ENCODE data around the gene FIBCD1. TPM values are rescaled to one million over a fixed set of nuclear protein-coding genes. Genes with fewer than 3 reads are reported as not detected.
"Not testable (repeated sequence)": the region's sequence is repeated elsewhere in the genome, so short reads cannot be mapped to it uniquely, and the experiment has no call there.

The FIBCD1 gene
- total RNA-seq, 1 experiment from 2014 or later: 5.3 TPM

- DNase-seq (ENCODE audit: low spot score): no peak
These were observed 34.7 kb upstream of the FIBCD1 start for GRCh38 chr9:130973686-130974281.

GRCh38 chr9:130972957-130973685, 34.1 kb upstream of the FIBCD1 start:
- no peak for DNase-seq (ENCODE audit: low spot score)

DNA sequence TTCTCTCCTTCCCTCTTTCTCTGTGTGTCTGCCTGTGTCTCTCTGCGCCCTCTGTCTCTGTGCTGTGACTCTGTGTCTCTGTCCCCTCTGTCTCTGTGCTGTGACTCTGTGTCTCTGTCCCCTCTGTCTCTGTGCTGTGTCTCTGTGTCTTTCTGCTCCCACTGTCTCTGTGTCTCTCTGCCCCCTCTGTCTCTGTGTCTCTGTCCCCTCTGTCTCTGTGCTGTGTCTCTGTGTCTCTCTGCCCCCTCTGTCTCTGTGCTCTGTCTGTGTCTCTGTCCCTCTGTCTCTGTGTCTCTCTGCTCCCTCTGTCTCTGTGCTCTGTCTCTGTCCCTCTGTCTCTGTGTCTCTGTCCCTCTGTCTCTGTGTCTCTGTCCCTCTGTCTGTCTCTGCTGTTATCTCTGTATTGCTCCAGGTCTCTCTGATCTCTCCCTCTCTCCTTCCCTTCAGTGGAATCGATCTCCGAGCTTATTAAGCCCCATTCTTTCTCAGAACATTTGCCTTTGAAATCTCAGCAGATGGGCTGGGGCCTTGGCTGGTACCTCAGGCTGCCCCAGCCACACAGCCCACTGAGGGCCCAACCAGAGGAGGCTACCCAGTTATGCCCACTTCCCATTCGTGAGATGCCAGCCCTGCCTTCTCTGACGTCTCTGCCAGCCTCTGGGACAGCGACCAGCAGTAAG, 33.4 kb upstream of the FIBCD1 start:
- DNase-seq (ENCODE audit: low spot score): no peak

DNA sequence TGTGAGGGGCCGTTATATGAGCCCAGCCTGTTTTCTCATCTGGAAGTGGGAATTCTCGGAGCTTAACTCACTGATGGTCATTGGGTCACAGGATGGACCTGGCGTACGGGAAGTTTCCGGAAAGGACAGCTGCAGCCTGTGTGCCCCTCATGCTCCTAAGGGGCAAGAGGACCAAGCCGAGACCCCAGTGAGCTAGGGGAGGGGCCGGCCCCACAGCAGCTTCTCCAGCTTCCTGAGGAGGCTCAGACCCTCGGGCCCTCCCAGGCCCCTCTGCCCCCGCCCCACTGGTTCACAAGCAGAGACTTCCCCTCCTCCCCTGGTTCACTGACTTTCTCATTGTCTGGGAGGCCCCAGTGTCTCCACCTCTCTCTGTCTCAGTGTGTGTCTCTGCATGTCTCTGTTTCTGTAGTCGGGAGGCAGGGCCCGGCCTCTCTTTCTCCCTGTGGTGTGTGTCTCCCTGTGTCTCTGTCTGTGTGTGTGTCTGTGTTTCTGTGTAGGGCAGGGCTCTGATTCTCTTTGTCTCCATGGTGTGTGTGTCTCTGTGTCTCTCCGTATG, 32.3 kb upstream of the FIBCD1 start:
- DNase-seq (ENCODE audit: low spot score): no peak

DNA sequence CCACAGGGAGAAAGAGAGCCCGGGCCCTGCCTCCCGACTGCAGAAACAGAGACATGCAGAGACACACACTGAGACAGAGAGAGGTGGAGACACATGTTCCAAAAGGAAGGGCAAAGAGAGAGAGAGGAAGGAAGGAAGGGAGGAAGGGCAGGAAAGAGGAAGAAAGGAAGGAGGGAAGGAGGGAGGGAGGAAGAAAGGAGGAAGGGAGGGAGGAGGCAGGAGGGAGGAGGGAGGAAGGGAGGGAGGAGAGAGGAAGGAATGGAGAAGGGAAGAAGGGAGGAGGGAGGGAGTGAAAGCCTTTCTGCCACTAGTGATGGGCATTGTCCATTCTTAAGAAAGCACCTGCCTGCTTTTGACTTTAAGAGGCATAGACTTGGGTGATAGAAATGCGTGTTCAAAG, 31.8 kb upstream of the FIBCD1 start:
- no peak for DNase-seq (ENCODE audit: low spot score)

DNA sequence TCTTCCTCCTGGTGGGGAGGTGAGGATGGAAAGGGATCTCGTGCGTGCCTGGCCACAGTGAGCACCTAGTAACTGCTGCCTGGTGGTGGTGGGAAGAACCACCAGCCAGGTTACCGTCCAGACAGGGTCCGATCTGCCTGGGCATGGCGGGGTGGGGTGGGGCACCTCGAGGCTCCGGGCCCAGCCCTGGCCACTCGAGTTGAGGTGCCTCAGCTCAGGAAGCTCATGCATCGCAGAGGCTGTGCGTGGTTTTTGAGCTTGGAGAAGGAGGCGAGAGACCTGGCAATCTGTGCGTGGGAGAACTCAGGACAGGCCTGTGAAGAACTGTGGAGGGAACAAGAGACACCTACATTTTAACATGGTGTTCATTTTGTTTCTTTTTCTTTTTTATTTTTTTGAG, 31.0 kb upstream of the FIBCD1 start:
- DNase-seq (ENCODE audit: low spot score): no peak

DNA sequence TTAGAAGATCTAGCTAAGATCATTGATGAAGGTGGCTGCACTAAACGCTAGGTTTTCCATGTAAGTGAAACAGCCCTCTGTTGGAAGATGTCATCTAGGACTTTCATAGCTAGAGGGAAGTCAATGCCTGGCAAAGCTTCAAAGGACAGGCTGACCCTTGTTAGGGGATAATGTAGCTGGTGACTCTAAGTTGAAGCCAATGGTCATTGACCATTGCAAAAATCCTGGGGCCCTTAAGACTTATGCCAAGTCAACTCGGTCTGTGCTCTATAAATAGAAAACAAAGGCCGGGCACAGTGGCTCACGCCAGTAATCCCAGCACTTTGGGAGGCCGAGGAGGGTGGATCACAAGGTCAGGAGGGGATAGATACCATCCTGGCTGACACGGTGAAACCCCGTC, 26.6 kb upstream of the FIBCD1 start:
- DNase-seq (ENCODE audit: low spot score): no peak

DNA sequence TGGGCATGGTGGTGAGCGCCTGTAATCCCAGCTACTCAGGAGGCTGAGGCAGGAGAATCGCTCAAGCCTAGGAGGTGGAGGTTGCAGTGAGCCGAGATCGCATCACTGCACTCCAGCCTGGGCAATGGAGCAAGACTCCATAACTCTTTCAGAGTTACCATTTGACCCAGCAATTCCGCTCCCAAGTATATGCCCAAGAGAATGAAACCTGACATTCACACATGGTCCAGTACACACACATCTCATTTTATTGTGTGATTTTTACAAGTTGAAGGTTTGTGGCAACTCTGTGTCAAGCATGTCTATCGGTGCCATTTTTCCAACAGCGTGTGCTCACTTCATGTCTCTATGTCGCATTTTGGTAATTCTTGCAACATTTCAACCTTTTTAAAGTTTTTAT, 24.9 kb upstream of the FIBCD1 start:
- no peak for DNase-seq (ENCODE audit: low spot score)

- DNase-seq (ENCODE audit: low spot score): no peak
These were observed 24.4 kb upstream of the FIBCD1 start for GRCh38 chr9:130963337-130963908.

DNA sequence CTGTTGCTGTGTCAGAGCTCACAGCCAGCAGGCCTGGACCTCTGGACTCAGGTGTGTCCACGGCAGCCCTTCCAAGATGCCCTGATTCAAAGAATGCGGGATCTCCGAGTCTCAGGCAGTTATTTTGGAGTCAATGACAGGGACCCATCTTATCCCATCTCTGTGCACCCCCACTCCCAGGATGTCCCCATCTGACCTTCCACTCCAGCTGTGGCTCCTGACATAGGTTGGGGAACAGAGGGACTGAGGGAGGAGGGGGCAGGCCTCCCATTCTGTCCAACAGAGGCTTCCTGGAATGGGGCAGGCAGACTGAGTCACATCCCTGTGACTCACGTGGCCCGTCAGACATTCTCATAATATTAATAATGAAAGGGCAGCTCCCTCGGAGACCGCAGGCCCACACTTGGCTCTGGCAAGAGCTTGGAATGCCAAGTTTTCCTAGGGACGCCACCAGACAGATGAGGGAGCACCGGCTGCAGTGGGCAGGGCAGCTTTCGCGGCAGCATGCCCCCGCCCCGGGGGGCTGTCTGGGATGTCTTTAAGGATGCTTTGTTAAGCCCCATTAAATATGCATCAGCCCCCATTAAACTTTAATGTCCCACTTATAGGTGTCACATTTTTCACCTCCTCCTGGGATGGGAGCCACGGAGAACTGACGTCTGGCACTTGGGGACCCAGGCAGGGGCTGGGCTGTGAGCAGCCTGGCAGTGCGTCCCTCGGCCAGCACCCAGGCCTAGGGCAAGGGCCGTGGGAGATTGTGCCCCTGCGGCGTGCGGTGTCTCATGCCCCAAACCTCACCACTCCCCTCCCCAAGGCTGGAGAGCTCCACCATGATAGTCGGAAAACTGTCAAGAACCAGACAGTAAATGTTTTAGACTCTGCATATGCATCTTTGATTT, 23.6 kb upstream of the FIBCD1 start:
- peak; percentile 91 for DNase-seq (ENCODE audit: low spot score)

DNA sequence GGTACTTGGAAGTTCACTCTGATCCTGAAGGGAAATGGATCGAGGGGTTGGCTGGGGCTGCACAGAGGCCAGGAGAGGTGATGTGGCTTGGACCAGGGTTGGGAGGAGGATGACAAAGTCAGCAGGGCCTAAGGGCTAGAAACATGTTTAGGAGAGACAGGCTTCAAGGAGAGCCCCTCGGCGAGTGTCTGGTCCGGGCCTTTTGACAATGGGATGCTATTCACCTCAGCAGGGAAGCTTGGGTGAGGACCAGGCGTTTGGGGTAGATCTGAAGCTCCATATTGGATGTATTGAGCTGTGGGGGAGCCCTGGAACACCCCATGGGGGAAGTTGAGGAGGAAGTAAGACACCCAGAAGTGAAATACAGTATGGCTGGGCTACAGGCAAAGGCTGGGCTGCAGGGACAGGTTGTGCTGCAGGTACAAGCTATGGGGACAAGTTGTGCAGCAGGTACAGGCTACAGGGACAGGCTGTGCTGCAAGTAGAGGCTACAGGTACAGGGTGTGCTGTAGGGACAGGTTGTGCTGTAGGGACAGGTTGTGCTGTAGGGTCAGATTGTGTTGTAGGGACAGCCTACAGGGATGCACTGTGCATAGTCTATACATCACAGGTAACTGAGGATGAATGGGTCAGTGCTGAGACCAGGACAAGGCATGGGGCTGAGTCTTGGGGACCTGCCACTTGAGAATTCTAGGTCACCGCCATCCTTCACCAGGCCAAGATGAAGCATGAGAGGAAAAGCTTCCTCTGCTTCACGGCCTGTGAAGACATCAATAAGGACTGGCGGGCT, 22.7 kb upstream of the FIBCD1 start:
- no peak for DNase-seq (ENCODE audit: low spot score)

DNA sequence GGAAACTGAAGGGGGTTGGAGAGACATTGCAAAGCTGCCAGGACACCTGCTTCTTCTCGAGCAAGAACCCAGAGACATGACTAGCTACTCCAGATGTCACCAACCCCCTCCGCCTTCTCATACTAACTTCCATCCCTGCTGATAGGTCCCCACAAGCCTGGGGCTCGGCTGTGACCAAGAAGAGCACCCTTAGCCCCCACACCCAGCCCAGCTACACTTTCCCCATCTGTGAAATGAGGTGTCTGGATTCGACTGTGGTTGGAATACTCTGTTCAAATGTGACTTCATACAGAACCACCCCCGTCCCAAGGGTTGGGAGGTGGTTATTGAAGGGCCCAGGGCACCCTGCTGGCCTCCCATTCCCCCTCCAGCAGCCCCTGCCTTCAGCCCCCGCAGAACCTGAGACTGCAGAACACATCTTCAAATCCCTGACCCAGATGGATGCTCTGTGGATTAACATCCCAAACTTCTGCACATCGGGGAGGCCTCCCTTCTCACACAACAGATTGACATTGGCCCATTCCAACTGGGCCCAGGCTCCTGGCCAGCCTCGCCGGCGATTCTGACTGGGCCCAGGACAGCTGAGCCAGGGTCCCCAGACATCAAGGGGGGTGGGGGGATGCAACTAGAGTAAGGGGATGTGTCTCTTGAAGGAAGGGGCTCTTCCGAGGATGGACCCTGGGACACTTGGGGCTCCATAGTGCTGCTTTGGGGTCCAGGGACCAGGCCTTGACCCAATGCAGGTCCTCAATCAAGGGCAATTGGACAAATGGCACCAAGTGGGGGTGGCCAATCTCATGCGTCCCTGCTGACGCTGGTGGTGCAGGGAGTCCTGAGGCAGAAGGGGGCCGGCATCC, 21.7 kb upstream of the FIBCD1 start:
- DNase-seq (ENCODE audit: low spot score): no peak

- no peak for DNase-seq (ENCODE audit: low spot score)
These were observed 20.8 kb upstream of the FIBCD1 start for GRCh38 chr9:130959809-130960334.

DNA sequence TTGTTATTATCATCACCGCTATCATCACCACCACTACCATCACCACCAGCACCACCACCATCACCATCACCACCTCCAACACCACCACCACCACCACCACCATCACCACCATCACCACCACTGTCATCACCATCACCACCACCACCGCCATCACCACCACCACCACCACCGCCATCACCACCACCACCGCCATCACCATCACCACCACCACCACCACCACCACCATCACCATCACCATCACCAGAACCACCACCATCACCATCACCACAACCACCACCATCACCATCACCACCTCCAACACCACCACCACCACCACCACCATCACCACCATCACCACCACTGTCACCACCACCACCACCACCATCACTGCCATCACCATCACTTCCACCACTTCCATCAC, 19.5 kb upstream of the FIBCD1 start:
- DNase-seq (ENCODE audit: low spot score): not testable (repeated sequence)

- DNase-seq (ENCODE audit: low spot score): no peak
These were observed 18.6 kb upstream of the FIBCD1 start for GRCh38 chr9:130957451-130958203.

- DNase-seq (ENCODE audit: low spot score): no peak
These were observed 17.8 kb upstream of the FIBCD1 start for GRCh38 chr9:130956636-130957450.

DNA sequence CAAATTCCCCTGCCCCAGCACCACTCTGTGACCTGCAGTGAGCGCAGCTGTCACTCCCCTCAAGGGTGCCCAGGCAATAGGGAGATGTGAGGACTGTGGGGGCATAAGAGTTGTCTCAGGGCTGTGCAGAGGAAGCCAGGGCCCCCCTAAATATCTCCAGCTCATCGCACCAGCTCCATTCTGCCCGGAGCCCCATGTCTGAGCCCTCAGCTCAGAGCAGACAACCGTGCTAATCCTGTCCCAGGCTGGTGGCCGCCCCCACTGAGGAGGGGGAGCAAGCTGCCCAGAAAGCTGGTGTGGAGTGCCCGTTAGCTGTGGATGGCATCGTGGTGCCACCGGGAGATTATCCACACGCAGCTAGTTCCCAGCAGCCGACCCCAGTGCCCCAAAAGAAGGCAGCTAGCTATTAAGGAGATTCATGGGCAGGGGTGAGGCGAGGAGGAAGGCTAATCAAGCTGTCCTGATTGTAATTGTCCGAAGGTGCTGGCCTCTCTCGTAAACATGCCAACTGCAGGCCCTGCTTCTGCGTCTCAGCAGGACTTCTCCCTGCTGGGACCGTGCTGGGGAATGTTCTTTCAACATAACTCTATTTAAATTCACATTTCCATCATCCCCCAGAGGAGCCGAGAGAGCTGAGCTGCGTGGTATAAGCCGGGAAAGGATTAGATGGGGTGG, 17.0 kb upstream of the FIBCD1 start:
- DNase-seq (ENCODE audit: low spot score): no peak

Data from H4 (cell line).